Measurements from ENCODE around the gene MYLK2. TPM values are rescaled to one million over a fixed set of nuclear protein-coding genes. Genes with fewer than 3 reads are reported as not detected.

MYLK2 gene
- total RNA-seq, 1 experiment from 2014 or later: 0.74 TPM

- no peak overlapping the region for H3K27ac ChIP-seq (ENCODE audit: insufficient read length, low read depth, low read length)
- H3K23me2 ChIP-seq (ENCODE audit: insufficient read length, low read depth, low read length, poor library complexity, severe bottlenecking): no peaks in the 10 kb centered on the region
- no peaks in the 10 kb centered on the region for H3K79me1 ChIP-seq (ENCODE audit: insufficient read depth, low read depth, low read length, poor library complexity, severe bottlenecking)
- no peak overlapping the region for H3T11ph ChIP-seq (ENCODE audit: low read length)
- no peak overlapping the region for H4K91ac ChIP-seq (ENCODE audit: insufficient read length, low read depth, low read length)
- no peak overlapping the region for H2BK120ac ChIP-seq (ENCODE audit: low read depth, low read length, poor library complexity, severe bottlenecking)
- H3K9me3 ChIP-seq (ENCODE audit: control insufficient read depth, low read depth, low read length): no peaks in the 10 kb centered on the region
- H2AFZ ChIP-seq (ENCODE audit: low read length): no peak overlapping the region
- no peak overlapping the region for H3K4me2 ChIP-seq (ENCODE audit: insufficient read depth, insufficient read length, low read length)
- no peaks in the 10 kb centered on the region for H3K79me2 ChIP-seq (ENCODE audit: insufficient read depth, low read length)
- no peak overlapping the region for H4K8ac ChIP-seq (replicated peaks; ENCODE audit: insufficient read length, low read depth, low read length)
- Mint-ChIP-seq H3K27me3 (ENCODE audit: low read depth) (peaks cover 2% of the 10 kb centered on the region), H3K9me3 (no peaks in the 10 kb centered on the region), H3K27ac (no peak overlapping the region), H3K4me3 (no peak overlapping the region), H3K36me3 (ENCODE audit: insufficient read depth in 1 of 3, low read depth in 3 of 3) (no peaks in the 10 kb centered on the region), H3K4me1 (peaks cover 21 to 23% of the 10 kb centered on the region in 2 experiments)
- no peak overlapping the region for H3K9ac ChIP-seq (ENCODE audit: extremely low read depth, insufficient read length, low read length)
- no peaks in the 10 kb centered on the region; the same call in 1 of the 2 replicates for H3K4me1 ChIP-seq (ENCODE audit: insufficient read depth, low read length)
- no peaks in the 10 kb centered on the region for H4K20me1 ChIP-seq (ENCODE audit: control insufficient read depth, insufficient read depth, insufficient read length)
- no peak overlapping the region for H4K5ac ChIP-seq (ENCODE audit: insufficient read length, low read depth, low read length)
- H3K4ac ChIP-seq (ENCODE audit: low read depth, low read length): no peak overlapping the region
- no peaks in the 10 kb centered on the region for H3K27me3 ChIP-seq (ENCODE audit: insufficient read depth, low read length)
- no peak overlapping the region for H3K18ac ChIP-seq (ENCODE audit: insufficient read length, low read depth, low read length)
- no peak overlapping the region for H2AK5ac ChIP-seq (ENCODE audit: insufficient read length, low read length)
- H3K14ac ChIP-seq (ENCODE audit: insufficient read depth, low read length): no peak overlapping the region
- H2BK5ac ChIP-seq (ENCODE audit: insufficient read length, low read length): no peak overlapping the region
- H3K23ac ChIP-seq (ENCODE audit: insufficient read length, low read depth, low read length): no peak overlapping the region
- no peak for DNase-seq
- no peak overlapping the region for H2BK15ac ChIP-seq (ENCODE audit: low read depth, low read length)
- no peak overlapping the region for H2BK20ac ChIP-seq (ENCODE audit: low read depth, low read length, poor library complexity, severe bottlenecking)
- TF ChIP-seq CTCF (conservative IDR thresholded peaks at IDR 0.05): no peak
- no CpG with 5 or more reads among the region's 20 CpGs for WGBS (ENCODE audit: extremely low coverage, insufficient read length, low lambda C conversion rate)
- H2BK12ac ChIP-seq (ENCODE audit: insufficient read length, low read depth, low read length): no peak overlapping the region
- H3K56ac ChIP-seq (ENCODE audit: insufficient read length, low read depth, low read length): no peak overlapping the region
Observed at GRCh38 chr20:31833931-31834521, 14.9 kb downstream of the MYLK2 start.

Measured in H9 (cell line).